ENCODE results near the gene SCAF4.
A peak's percentile ranks its signal among the peaks of the same experiment; 100 is the strongest.

Gene SCAF4

GRCh38 chr21:31753949-31754707 lies 22.2 kb upstream of the SCAF4 start:
- Histone ChIP-seq H3K36me3 (ENCODE audit: control insufficient read depth in 4 of 4, insufficient read depth in 4 of 4, low read length in 3 of 4) (no peaks in the 10 kb centered on the region), H3K27me3 (replicated peaks in 2 of 5; ENCODE audit: control insufficient read depth in 4 of 5, insufficient read depth in 5 of 5, low read length in 4 of 5) (no peaks in the 10 kb centered on the region), H3K4me3 (ENCODE audit: control insufficient read depth in 1 of 7, extremely low read depth in 1 of 7, insufficient read depth in 4 of 7, low read depth in 2 of 7, low read length in 6 of 7) (no peak overlapping the region), H3K4me1 (ENCODE audit: control extremely low read depth in 1 of 4, control insufficient read depth in 4 of 4, insufficient read depth in 4 of 4, low read length in 3 of 4) (no peaks in the 10 kb centered on the region), H3K27ac (ENCODE audit: insufficient read depth in 1 of 2, low read depth in 1 of 2, low read length in 2 of 2, poor library complexity in 1 of 2, severe bottlenecking in 2 of 2) (no peak overlapping the region), H3K9me3 (ENCODE audit: control extremely low read depth in 1 of 5, control insufficient read depth in 4 of 5, insufficient read depth in 2 of 5, low read depth in 1 of 5, low read length in 4 of 5) (no peaks in the 10 kb centered on the region)
- WGBS (ENCODE audit: insufficient coverage), result 92% methylated on average over 3 of the region's 4 CpGs
- CTCF ChIA-PET, result no interaction called here
- no peak for DNase-seq
- POLR2A ChIA-PET, result no interaction called here

- CTCF ChIA-PET, result no interaction called here
- WGBS (ENCODE audit: insufficient coverage), result 100% methylated on average over 2 of the region's 3 CpGs
- Histone ChIP-seq H3K4me3 (ENCODE audit: control insufficient read depth in 1 of 7, extremely low read depth in 1 of 7, insufficient read depth in 4 of 7, low read depth in 2 of 7, low read length in 6 of 7) (no peak overlapping the region), H3K9me3 (ENCODE audit: control extremely low read depth in 1 of 5, control insufficient read depth in 4 of 5, insufficient read depth in 2 of 5, low read depth in 1 of 5, low read length in 4 of 5) (no peaks in the 10 kb centered on the region), H3K4me1 (ENCODE audit: control extremely low read depth in 1 of 4, control insufficient read depth in 4 of 4, insufficient read depth in 4 of 4, low read length in 3 of 4) (no peaks in the 10 kb centered on the region), H3K27me3 (replicated peaks in 2 of 5; ENCODE audit: control insufficient read depth in 4 of 5, insufficient read depth in 5 of 5, low read length in 4 of 5) (no peaks in the 10 kb centered on the region), H3K36me3 (ENCODE audit: control insufficient read depth in 4 of 4, insufficient read depth in 4 of 4, low read length in 3 of 4) (no peaks in the 10 kb centered on the region), H3K27ac (ENCODE audit: insufficient read depth in 1 of 2, low read depth in 1 of 2, low read length in 2 of 2, poor library complexity in 1 of 2, severe bottlenecking in 2 of 2) (no peak overlapping the region)
- no peak for DNase-seq
- POLR2A ChIA-PET, result no interaction called here
These were observed 21.0 kb upstream of the SCAF4 start for GRCh38 chr21:31752967-31753366.

- whole genome bisulfite sequencing (ENCODE audit: insufficient coverage), result 97% methylated on average over 4 of the region's 4 CpGs
- Histone ChIP-seq H3K4me3 (ENCODE audit: control insufficient read depth in 1 of 7, extremely low read depth in 1 of 7, insufficient read depth in 4 of 7, low read depth in 2 of 7, low read length in 6 of 7) (no peak overlapping the region), H3K9me3 (ENCODE audit: control extremely low read depth in 1 of 5, control insufficient read depth in 4 of 5, insufficient read depth in 2 of 5, low read depth in 1 of 5, low read length in 4 of 5) (no peaks in the 10 kb centered on the region), H3K27me3 (replicated peaks in 2 of 5; ENCODE audit: control insufficient read depth in 4 of 5, insufficient read depth in 5 of 5, low read length in 4 of 5) (no peaks in the 10 kb centered on the region), H3K36me3 (ENCODE audit: control insufficient read depth in 4 of 4, insufficient read depth in 4 of 4, low read length in 3 of 4) (no peaks in the 10 kb centered on the region), H3K27ac (ENCODE audit: insufficient read depth in 1 of 2, low read depth in 1 of 2, low read length in 2 of 2, poor library complexity in 1 of 2, severe bottlenecking in 2 of 2) (no peak overlapping the region), H3K4me1 (ENCODE audit: control extremely low read depth in 1 of 4, control insufficient read depth in 4 of 4, insufficient read depth in 4 of 4, low read length in 3 of 4) (no peaks in the 10 kb centered on the region)
- ChIA-PET CTCF (no interaction called here), POLR2A (no interaction called here)
- DNase-seq, result no peak
These were observed 20.4 kb upstream of the SCAF4 start for GRCh38 chr21:31752352-31752751.

- no peak overlapping the region for H3K4me3 ChIP-seq (ENCODE audit: control insufficient read depth in 1 of 7, extremely low read depth in 1 of 7, insufficient read depth in 4 of 7, low read depth in 2 of 7, low read length in 6 of 7)
- H3K9me3 ChIP-seq (ENCODE audit: control extremely low read depth in 1 of 5, control insufficient read depth in 4 of 5, insufficient read depth in 2 of 5, low read depth in 1 of 5, low read length in 4 of 5), result peaks cover 0 to 5% (median 3%) of the 10 kb centered on the region in 5 experiments
- POLR2A ChIA-PET, result no interaction called here
- DNase-seq, result no peak
- H3K27ac ChIP-seq (ENCODE audit: insufficient read depth in 1 of 2, low read depth in 1 of 2, low read length in 2 of 2, poor library complexity in 1 of 2, severe bottlenecking in 2 of 2), result no peak overlapping the region
- H3K27me3 ChIP-seq (replicated peaks in 2 of 5; ENCODE audit: control insufficient read depth in 4 of 5, insufficient read depth in 5 of 5, low read length in 4 of 5), result no peaks in the 10 kb centered on the region
- CTCF ChIA-PET, result no interaction called here
- H3K36me3 ChIP-seq (ENCODE audit: control insufficient read depth in 4 of 4, insufficient read depth in 4 of 4, low read length in 3 of 4), result no peaks in the 10 kb centered on the region
- no peaks in the 10 kb centered on the region for H3K4me1 ChIP-seq (ENCODE audit: control extremely low read depth in 1 of 4, control insufficient read depth in 4 of 4, insufficient read depth in 4 of 4, low read length in 3 of 4)
These were observed 18.9 kb upstream of the SCAF4 start for GRCh38 chr21:31750843-31751242.

GRCh38 chr21:31744182-31744800 lies 12.4 kb upstream of the SCAF4 start:
- DNase-seq, result peak in 2 of 3 donors; percentile 13 to 19
- Histone ChIP-seq H3K9me3 (ENCODE audit: control extremely low read depth in 1 of 5, control insufficient read depth in 4 of 5, insufficient read depth in 2 of 5, low read depth in 1 of 5, low read length in 4 of 5) (peaks cover 0 to 20% (median 5%) of the 10 kb centered on the region in 5 experiments), H3K4me1 (ENCODE audit: control extremely low read depth in 1 of 4, control insufficient read depth in 4 of 4, insufficient read depth in 4 of 4, low read length in 3 of 4) (no peaks in the 10 kb centered on the region), H3K27ac (ENCODE audit: insufficient read depth in 1 of 2, low read depth in 1 of 2, low read length in 2 of 2, poor library complexity in 1 of 2, severe bottlenecking in 2 of 2) (no peak overlapping the region), H3K4me3 (ENCODE audit: control insufficient read depth in 1 of 7, extremely low read depth in 1 of 7, insufficient read depth in 4 of 7, low read depth in 2 of 7, low read length in 6 of 7) (no peak overlapping the region), H3K36me3 (ENCODE audit: control insufficient read depth in 4 of 4, insufficient read depth in 4 of 4, low read length in 3 of 4) (no peaks in the 10 kb centered on the region), H3K27me3 (replicated peaks in 2 of 5; ENCODE audit: control insufficient read depth in 4 of 5, insufficient read depth in 5 of 5, low read length in 4 of 5) (no peaks in the 10 kb centered on the region)
- 92% methylated on average over 2 of the region's 5 CpGs for WGBS (ENCODE audit: insufficient coverage)
- POLR2A ChIA-PET, result no interaction called here
- CTCF ChIA-PET, result interaction anchor here (0.7 to 0.8 kb wide), 2 partner anchors 32 to 514 kb away, joined by 3 read pairs; no protein-coding TSS in a partner anchor

DNA sequence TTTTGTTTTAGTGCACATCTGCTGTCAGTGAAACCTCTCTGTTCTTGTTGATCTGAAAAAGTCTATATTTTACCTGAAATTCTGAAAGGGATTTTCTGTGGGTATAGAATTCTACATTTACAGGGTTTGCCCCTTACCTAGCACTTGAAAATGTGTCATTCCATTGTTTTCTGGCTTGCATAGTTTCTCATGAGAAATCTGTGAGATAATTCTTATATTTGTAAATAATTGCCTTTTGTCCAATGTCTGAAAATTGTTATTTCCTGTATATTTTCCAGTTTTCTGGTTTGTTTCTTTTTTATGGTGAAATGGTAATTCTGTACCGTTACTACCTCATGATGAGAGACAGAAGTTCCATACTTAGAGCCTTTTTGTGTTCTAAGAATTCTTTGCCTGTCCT lies 11.8 kb upstream of the SCAF4 start:
- no CpG with 5 or more reads among the region's 1 CpG for WGBS (ENCODE audit: insufficient coverage)
- Histone ChIP-seq H3K4me1 (ENCODE audit: control extremely low read depth in 1 of 4, control insufficient read depth in 4 of 4, insufficient read depth in 4 of 4, low read length in 3 of 4) (no peaks in the 10 kb centered on the region), H3K4me3 (ENCODE audit: control insufficient read depth in 1 of 7, extremely low read depth in 1 of 7, insufficient read depth in 4 of 7, low read depth in 2 of 7, low read length in 6 of 7) (no peak overlapping the region), H3K27me3 (replicated peaks in 2 of 5; ENCODE audit: control insufficient read depth in 4 of 5, insufficient read depth in 5 of 5, low read length in 4 of 5) (no peaks in the 10 kb centered on the region), H3K36me3 (ENCODE audit: control insufficient read depth in 4 of 4, insufficient read depth in 4 of 4, low read length in 3 of 4) (no peaks in the 10 kb centered on the region), H3K27ac (ENCODE audit: insufficient read depth in 1 of 2, low read depth in 1 of 2, low read length in 2 of 2, poor library complexity in 1 of 2, severe bottlenecking in 2 of 2) (no peak overlapping the region), H3K9me3 (ENCODE audit: control extremely low read depth in 1 of 5, control insufficient read depth in 4 of 5, insufficient read depth in 2 of 5, low read depth in 1 of 5, low read length in 4 of 5) (peaks cover 0 to 20% (median 5%) of the 10 kb centered on the region in 5 experiments)
- CTCF ChIA-PET, result interaction anchor here (0.7 kb wide), 1 partner anchor 514 kb away, joined by 3 read pairs; no protein-coding TSS in a partner anchor
- POLR2A ChIA-PET, result no interaction called here
- DNase-seq, result no peak

DNA sequence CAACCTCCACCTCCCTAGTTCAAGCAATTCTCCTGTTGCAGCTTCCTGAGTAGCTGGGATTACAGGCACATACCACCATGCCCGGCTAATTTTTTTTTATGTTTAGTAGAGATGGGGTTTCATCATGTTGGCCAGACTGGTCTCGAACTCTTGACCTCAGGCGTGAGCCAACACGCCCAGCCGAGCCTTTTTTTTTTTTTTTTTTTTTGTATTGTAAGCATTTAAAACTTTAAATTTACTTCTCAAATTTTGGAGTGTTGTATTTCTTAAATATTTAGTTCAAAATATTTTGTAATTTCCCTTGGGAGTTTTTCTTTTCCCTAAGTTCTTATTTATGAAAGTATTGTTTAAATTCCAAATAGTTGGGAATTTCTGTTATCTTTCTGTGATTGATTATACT lies 9.2 kb upstream of the SCAF4 start:
- Histone ChIP-seq H3K9me3 (ENCODE audit: control extremely low read depth in 1 of 5, control insufficient read depth in 4 of 5, insufficient read depth in 2 of 5, low read depth in 1 of 5, low read length in 4 of 5) (peaks cover 0 to 17% (median 5%) of the 10 kb centered on the region in 5 experiments), H3K27me3 (replicated peaks in 2 of 5; ENCODE audit: control insufficient read depth in 4 of 5, insufficient read depth in 5 of 5, low read length in 4 of 5) (no peaks in the 10 kb centered on the region), H3K27ac (ENCODE audit: insufficient read depth in 1 of 2, low read depth in 1 of 2, low read length in 2 of 2, poor library complexity in 1 of 2, severe bottlenecking in 2 of 2) (no peak overlapping the region), H3K36me3 (ENCODE audit: control insufficient read depth in 4 of 4, insufficient read depth in 4 of 4, low read length in 3 of 4) (no peaks in the 10 kb centered on the region), H3K4me1 (ENCODE audit: control extremely low read depth in 1 of 4, control insufficient read depth in 4 of 4, insufficient read depth in 4 of 4, low read length in 3 of 4) (no peaks in the 10 kb centered on the region), H3K4me3 (ENCODE audit: control insufficient read depth in 1 of 7, extremely low read depth in 1 of 7, insufficient read depth in 4 of 7, low read depth in 2 of 7, low read length in 6 of 7) (no peak overlapping the region)
- ChIA-PET CTCF (no interaction called here), POLR2A (no interaction called here)
- no peak for DNase-seq
- no CpG with 5 or more reads among the region's 5 CpGs for WGBS (ENCODE audit: insufficient coverage)

Measured in common myeloid progenitor, CD34-positive (primary cell).